H9 (cell line): ENCODE results near the gene PRR5L. TPM values are rescaled to one million over a fixed set of nuclear protein-coding genes. Genes with fewer than 3 reads are reported as not detected.

Experiments used
- DNase-seq: peaks from one replicate; pipeline ENCODE4 v3.0.0-alpha.2; 2017
- H2AFZ ChIP-seq: one replicate; pipeline ENCODE4 v1.6.1; 2013; ENCODE audit warnings: mild to moderate bottlenecking, low read length, control low read depth, moderate library complexity
- H2AK5ac ChIP-seq: 2 replicates; pipeline ENCODE4 v1.6.1; 2013; ENCODE audit warnings: low read length, control low read depth, mixed read lengths; ENCODE audit not compliant: insufficient read length
- H2BK120ac ChIP-seq: one replicate; pipeline ENCODE4 v1.6.1; 2013; ENCODE audit warnings: low read depth, mild to moderate bottlenecking, low read length, control low read depth, inconsistent platforms; ENCODE audit not compliant: poor library complexity, severe bottlenecking
- H2BK12ac ChIP-seq: 2 replicates; pipeline ENCODE4 v1.6.1; 2013; ENCODE audit warnings: low read length, control low read depth, mixed read lengths, low read depth; ENCODE audit not compliant: insufficient read length
- H2BK15ac ChIP-seq: 2 replicates; pipeline ENCODE4 v1.6.1; 2013; ENCODE audit warnings: low read depth, low read length, control low read depth
- H2BK20ac ChIP-seq: one replicate; pipeline ENCODE4 v1.6.1; 2013; ENCODE audit warnings: low read depth, mild to moderate bottlenecking, low read length, control low read depth, inconsistent platforms; ENCODE audit not compliant: poor library complexity, severe bottlenecking
- H2BK5ac ChIP-seq: 2 replicates; pipeline ENCODE4 v1.6.1; 2013; ENCODE audit warnings: low read length, control low read depth, mixed read lengths; ENCODE audit not compliant: insufficient read length
- H3K14ac ChIP-seq: 2 replicates; pipeline ENCODE4 v1.6.1; 2013; ENCODE audit warnings: low read length, control low read depth; ENCODE audit not compliant: insufficient read depth
- H3K18ac ChIP-seq: 2 replicates; pipeline ENCODE4 v1.6.1; 2013; ENCODE audit warnings: low read depth, mild to moderate bottlenecking, mixed read lengths, low read length, control low read depth; ENCODE audit not compliant: insufficient read length
- H3K23ac ChIP-seq: 2 replicates; pipeline ENCODE4 v1.6.1; 2013; ENCODE audit warnings: low read length, control low read depth, mixed read lengths, low read depth; ENCODE audit not compliant: insufficient read length
- H3K23me2 ChIP-seq: 2 replicates; pipeline ENCODE4 v1.6.1; 2013; ENCODE audit warnings: low read depth, mild to moderate bottlenecking, mixed read lengths, low read length, control low read depth; ENCODE audit not compliant: insufficient read length, poor library complexity, severe bottlenecking
- H3K27ac ChIP-seq: 2 replicates; pipeline ENCODE4 v1.5.1; 2013; ENCODE audit warnings: low read length, control low read depth, mixed read lengths, low read depth; ENCODE audit not compliant: insufficient read length
- H3K27me3 ChIP-seq: 2 replicates; pipeline ENCODE4 v1.6.1; 2013; ENCODE audit warnings: low read length, control low read depth, inconsistent platforms; ENCODE audit not compliant: insufficient read depth
- H3K4ac ChIP-seq: 2 replicates; pipeline ENCODE4 v1.6.1; 2013; ENCODE audit warnings: low read depth, mild to moderate bottlenecking, control low read depth, inconsistent platforms, low read length, moderate library complexity
- H3K4me1 ChIP-seq: 2 replicates; pipeline ENCODE4 v1.6.1; 2013; ENCODE audit warnings: low read length, control low read depth, inconsistent platforms; ENCODE audit not compliant: insufficient read depth
- H3K4me2 ChIP-seq: 2 replicates; pipeline ENCODE4 v1.6.1; 2013; ENCODE audit warnings: low read length, control low read depth, mixed read lengths; ENCODE audit not compliant: insufficient read length, insufficient read depth
- H3K56ac ChIP-seq: 2 replicates; pipeline ENCODE4 v1.6.1; 2013; ENCODE audit warnings: low read depth, mild to moderate bottlenecking, mixed read lengths, low read length, control low read depth; ENCODE audit not compliant: insufficient read length
- H3K79me1 ChIP-seq: 2 replicates; pipeline ENCODE4 v1.6.1; 2013; ENCODE audit warnings: low read depth, mild to moderate bottlenecking, moderate library complexity, low read length, control low read depth, inconsistent platforms; ENCODE audit not compliant: insufficient read depth, poor library complexity, severe bottlenecking
- H3K79me2 ChIP-seq: 2 replicates; pipeline ENCODE4 v1.6.1; 2013; ENCODE audit warnings: low read length, control low read depth, inconsistent platforms; ENCODE audit not compliant: insufficient read depth
- H3K9ac ChIP-seq: 2 replicates; pipeline ENCODE4 v1.6.1; 2013; ENCODE audit warnings: low read length, control low read depth, mixed read lengths; ENCODE audit not compliant: insufficient read length; ENCODE audit errors: extremely low read depth
- H3K9me3 ChIP-seq: one replicate; pipeline ENCODE4 v1.6.1; 2013; ENCODE audit warnings: low read depth, low read length, inconsistent platforms; ENCODE audit not compliant: control insufficient read depth
- H3T11ph ChIP-seq: one replicate; pipeline ENCODE4 v1.6.1; 2013; ENCODE audit warnings: mild to moderate bottlenecking, low read length, control low read depth, inconsistent platforms
- H4K20me1 ChIP-seq: one replicate; pipeline ENCODE4 v1.6.1; 2013; ENCODE audit not compliant: control insufficient read depth, insufficient read length, insufficient read depth
- H4K5ac ChIP-seq: 2 replicates; pipeline ENCODE4 v1.6.1; 2013; ENCODE audit warnings: low read depth, mild to moderate bottlenecking, mixed read lengths, low read length, control low read depth; ENCODE audit not compliant: insufficient read length
- H4K8ac ChIP-seq: replicated peaks from 2 replicates; pipeline ENCODE4 v1.6.1; 2013; ENCODE audit warnings: low read length, control low read depth, mixed read lengths, low read depth; ENCODE audit not compliant: insufficient read length
- H4K91ac ChIP-seq: 2 replicates; pipeline ENCODE4 v1.6.1; 2013; ENCODE audit warnings: low read depth, mild to moderate bottlenecking, moderate library complexity, mixed read lengths, low read length, control low read depth; ENCODE audit not compliant: insufficient read length
- H3K27ac Mint-ChIP-seq, 3 experiments: 2 replicates in 2 of 3; 3 replicates in 1 of 3; pipeline ENCODE4 v1.8.0; 2020 to 2021; ENCODE audit warnings: mixed read lengths in 3 of 3, mild to moderate bottlenecking in 1 of 3, moderate library complexity in 1 of 3
- H3K27me3 Mint-ChIP-seq: 2 replicates; pipeline ENCODE4 v1.8.0; 2021; ENCODE audit warnings: low read depth, mild to moderate bottlenecking, moderate library complexity, mixed read lengths
- H3K36me3 Mint-ChIP-seq, 3 experiments: 2 replicates in 2 of 3; 3 replicates in 1 of 3; pipeline ENCODE4 v1.8.0; 2020 to 2021; ENCODE audit warnings: low read depth in 3 of 3, mixed read lengths in 3 of 3; ENCODE audit not compliant: insufficient read depth in 1 of 3
- H3K4me1 Mint-ChIP-seq, 2 experiments: 2 replicates each; pipeline ENCODE4 v1.8.0; 2020; ENCODE audit warnings: mixed read lengths in 2 of 2
- H3K4me3 Mint-ChIP-seq, 2 experiments: 2 replicates in 1 of 2; 3 replicates in 1 of 2; pipeline ENCODE4 v1.8.0; 2020 to 2021; ENCODE audit warnings: mild to moderate bottlenecking in 2 of 2, mixed read lengths in 2 of 2, moderate library complexity in 1 of 2
- H3K9me3 Mint-ChIP-seq, 2 experiments: 2 replicates in 1 of 2; 3 replicates in 1 of 2; pipeline ENCODE4 v1.8.0; 2020; ENCODE audit warnings: mild to moderate bottlenecking in 2 of 2, mixed read lengths in 2 of 2, moderate library complexity in 1 of 2
- CTCF ChIP-seq: fragments of 200-600 bp; sonication (generic); conservative IDR thresholded peaks from 3 replicates; pipeline ENCODE4 v1.8.0; 2021; ENCODE audit warnings: antibody characterized with exemption, mild to moderate bottlenecking
- WGBS: extraction: QIAGEN DNeasy Blood & Tissue Kit; methylation state at CpG from one replicate; pipeline ENCODE4 v1.1.7; 2013; ENCODE audit warnings: missing lambda C conversion rate, low lambda C conversion rate, mixed read lengths; ENCODE audit not compliant: insufficient read length; ENCODE audit errors: extremely low coverage; 5-methylcytosine and 5-hydroxymethylcytosine counted together
- total RNA-seq: library from RNA; stranded (reverse); gene quantifications from 2 replicates; pipeline ENCODE4 v1.2.1, GENCODE V29; 2021

Gene PRR5L
- total RNA-seq, 1 experiment from 2014 or later: 5.6 TPM

- H3K27me3 ChIP-seq: no peaks in the 10 kb centered on the region
- H3K23me2 ChIP-seq: no peaks in the 10 kb centered on the region
- H3K27me3 Mint-ChIP-seq: peaks cover 7% of the 10 kb centered on the region
- 0 out of 2 replicates have a peak, but pooled peaks cover 2% of the 10 kb centered on the region for H3K79me2 ChIP-seq
- peaks cover 5 to 7% (median 7%) of the 10 kb centered on the region in 3 experiments; a peak in 5 of 7 replicates for H3K36me3 Mint-ChIP-seq
- no peak overlapping the region for H4K8ac ChIP-seq
- WGBS: no CpG with 5 or more reads among the region's 8 CpGs
- no peak overlapping the region for H3K9ac ChIP-seq
- no peak overlapping the region for H2BK12ac ChIP-seq
- H3K4ac ChIP-seq: no peak overlapping the region
- H3K14ac ChIP-seq: no peak overlapping the region
- H3T11ph ChIP-seq: no peak overlapping the region
- H3K18ac ChIP-seq: no peak overlapping the region
- no peaks in the 10 kb centered on the region for H3K4me1 ChIP-seq
- no peak overlapping the region for H2BK120ac ChIP-seq
- DNase-seq: no peak
- no peak overlapping the region for H2BK5ac ChIP-seq
- peaks cover 5 to 8% of the 10 kb centered on the region in 2 experiments; a peak in 3 of 4 replicates for H3K4me1 Mint-ChIP-seq
- H2AFZ ChIP-seq: no peak overlapping the region
- H3K9me3 Mint-ChIP-seq: no peaks in the 10 kb centered on the region
- H3K56ac ChIP-seq: no peak overlapping the region
- H2BK20ac ChIP-seq: no peak overlapping the region
- no peak overlapping the region for H4K91ac ChIP-seq
- no peak overlapping the region for H3K4me3 Mint-ChIP-seq
- H4K5ac ChIP-seq: no peak overlapping the region
- no peak overlapping the region for H3K4me2 ChIP-seq
- no peak overlapping the region for H3K27ac Mint-ChIP-seq
- H2BK15ac ChIP-seq: no peak overlapping the region
- TF ChIP-seq CTCF: no peak
- H3K79me1 ChIP-seq: no peaks in the 10 kb centered on the region
- no peak overlapping the region for H3K23ac ChIP-seq
- no peak overlapping the region for H2AK5ac ChIP-seq
- no peak overlapping the region for H3K27ac ChIP-seq
- H3K9me3 ChIP-seq: no peaks in the 10 kb centered on the region
- no peaks in the 10 kb centered on the region for H4K20me1 ChIP-seq
Measured at GRCh38 chr11:36268337-36268985, 27.6 kb upstream of the PRR5L start.
